Measurements from ENCODE around the gene CELF4. TPM values are rescaled to one million over a fixed set of nuclear protein-coding genes. Genes with fewer than 3 reads are reported as not detected.

CELF4 gene
- total and polyA plus RNA-seq, 2 donors (not counting 3 experiments of a cell fraction or from before 2014, with no cell fraction given), result not detected

- Histone ChIP-seq H3K27ac (ENCODE audit: insufficient read depth, low read depth, low read length) (no peak overlapping the region), H3K9ac (replicated peaks; ENCODE audit: extremely low read depth, insufficient read depth, low read length) (no peak overlapping the region), H4K20me1 (replicated peaks; ENCODE audit: control insufficient read depth, extremely low read depth, insufficient read depth, low read length) (no peaks in the 10 kb centered on the region), H3K9me1 (replicated peaks; ENCODE audit: control insufficient read depth, extremely low read depth, insufficient read depth, low read length) (no peaks in the 10 kb centered on the region), H3K4me3 (replicated peaks in 1 of 3; ENCODE audit: insufficient read depth in 1 of 3, low read depth in 1 of 3, low read length in 3 of 3) (no peak overlapping the region), H3K9me3 (replicated peaks; ENCODE audit: control insufficient read depth, insufficient read depth, low read length) (no peaks in the 10 kb centered on the region), H3K4me2 (ENCODE audit: insufficient read depth, low read length) (no peak overlapping the region), H3K27me3 (ENCODE audit: control insufficient read depth in 2 of 2, insufficient read depth in 2 of 2, low read length in 2 of 2) (no peaks in the 10 kb centered on the region), H3K36me3 (ENCODE audit: control insufficient read depth in 2 of 2, extremely low read depth in 1 of 2, insufficient read depth in 2 of 2, low read length in 2 of 2) (no peaks in the 10 kb centered on the region), H3K79me2 (ENCODE audit: control insufficient read depth, insufficient read depth, low read length) (no peaks in the 10 kb centered on the region), H3K4me1 (ENCODE audit: control insufficient read depth, extremely low read depth, insufficient read depth, low read length) (no peaks in the 10 kb centered on the region), H2AFZ (ENCODE audit: low read depth, low read length) (no peak overlapping the region)
- CTCF ChIA-PET, result no interaction called here
- DNase-seq (ENCODE audit: low read depth, low spot score), result no peak
- no peak for FAIRE-seq
- dilution Hi-C loops (cut with MboI; ENCODE audit: extremely low pct_ligation_motif_present, low sequenced_read_pairs) (no loop called here), intact Hi-C loops (cut with micrococcal nuclease) (no loop called here)
- TF ChIP-seq POLR2AphosphoS5 (IDR thresholded peaks at IDR 0.05; ENCODE audit: insufficient read depth, low read depth, low read length) (no peak), POLR2A (IDR thresholded peaks at IDR 0.05; ENCODE audit: low read depth, low read length) (no peak), EZH2 (IDR thresholded peaks at IDR 0.05; ENCODE audit: borderline replicate concordance, low read depth, low read length, severe bottlenecking) (no peak), MYC (IDR thresholded peaks at IDR 0.05; ENCODE audit: low read depth, low read length) (no peak), GATA2 (IDR thresholded peaks at IDR 0.05; ENCODE audit: insufficient read depth, insufficient read length, low read depth, low read length) (no peak), FOS (IDR thresholded peaks at IDR 0.05; ENCODE audit: borderline replicate concordance, insufficient read depth, low read length) (no peak)
- TF ChIP-seq, protein P1, sequence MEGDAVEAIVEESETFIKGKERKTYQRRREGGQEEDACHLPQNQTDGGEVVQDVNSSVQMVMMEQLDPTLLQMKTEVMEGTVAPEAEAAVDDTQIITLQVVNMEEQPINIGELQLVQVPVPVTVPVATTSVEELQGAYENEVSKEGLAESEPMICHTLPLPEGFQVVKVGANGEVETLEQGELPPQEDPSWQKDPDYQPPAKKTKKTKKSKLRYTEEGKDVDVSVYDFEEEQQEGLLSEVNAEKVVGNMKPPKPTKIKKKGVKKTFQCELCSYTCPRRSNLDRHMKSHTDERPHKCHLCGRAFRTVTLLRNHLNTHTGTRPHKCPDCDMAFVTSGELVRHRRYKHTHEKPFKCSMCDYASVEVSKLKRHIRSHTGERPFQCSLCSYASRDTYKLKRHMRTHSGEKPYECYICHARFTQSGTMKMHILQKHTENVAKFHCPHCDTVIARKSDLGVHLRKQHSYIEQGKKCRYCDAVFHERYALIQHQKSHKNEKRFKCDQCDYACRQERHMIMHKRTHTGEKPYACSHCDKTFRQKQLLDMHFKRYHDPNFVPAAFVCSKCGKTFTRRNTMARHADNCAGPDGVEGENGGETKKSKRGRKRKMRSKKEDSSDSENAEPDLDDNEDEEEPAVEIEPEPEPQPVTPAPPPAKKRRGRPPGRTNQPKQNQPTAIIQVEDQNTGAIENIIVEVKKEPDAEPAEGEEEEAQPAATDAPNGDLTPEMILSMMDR (IDR thresholded peaks at IDR 0.05; ENCODE audit: extremely low read depth in 1 of 2, insufficient read depth in 1 of 2, low read depth in 1 of 2, low read length in 2 of 2), result no peak
- TF ChIP-seq, protein P2, sequence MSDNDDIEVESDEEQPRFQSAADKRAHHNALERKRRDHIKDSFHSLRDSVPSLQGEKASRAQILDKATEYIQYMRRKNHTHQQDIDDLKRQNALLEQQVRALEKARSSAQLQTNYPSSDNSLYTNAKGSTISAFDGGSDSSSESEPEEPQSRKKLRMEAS (IDR thresholded peaks at IDR 0.05; ENCODE audit: insufficient read depth, insufficient read length), result no peak
- no TSS peak for BruUV-seq (replicated peaks)
- POLR2A ChIA-PET, result no interaction called here
Measured at GRCh38 chr18:37499044-37499443, 66.6 kb downstream of the CELF4 start.
